ENCODE data around the gene KRTAP5-4.

DNA sequence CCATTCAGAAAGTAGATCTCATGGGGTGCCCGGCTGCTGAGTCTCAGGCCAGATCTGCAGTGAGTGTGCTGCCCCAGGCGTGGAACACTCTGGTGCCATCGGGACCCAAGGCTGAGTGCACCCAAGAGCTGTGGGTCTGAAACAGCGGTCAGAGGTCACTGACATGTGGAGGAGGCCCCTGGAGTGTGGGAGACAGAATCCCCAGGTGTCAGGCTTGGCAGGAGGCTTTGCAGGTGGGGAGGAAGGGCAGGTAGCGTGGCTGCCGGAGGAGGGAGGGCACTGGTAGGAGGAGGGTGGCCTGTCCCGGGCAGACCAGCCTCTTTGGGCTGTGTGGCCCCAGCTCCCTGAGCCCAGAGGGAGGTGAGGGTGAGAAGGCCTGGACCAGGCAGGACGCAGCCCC is 43.4 kb upstream of the KRTAP5-4 start:
- TF ChIP-seq, protein P1, sequence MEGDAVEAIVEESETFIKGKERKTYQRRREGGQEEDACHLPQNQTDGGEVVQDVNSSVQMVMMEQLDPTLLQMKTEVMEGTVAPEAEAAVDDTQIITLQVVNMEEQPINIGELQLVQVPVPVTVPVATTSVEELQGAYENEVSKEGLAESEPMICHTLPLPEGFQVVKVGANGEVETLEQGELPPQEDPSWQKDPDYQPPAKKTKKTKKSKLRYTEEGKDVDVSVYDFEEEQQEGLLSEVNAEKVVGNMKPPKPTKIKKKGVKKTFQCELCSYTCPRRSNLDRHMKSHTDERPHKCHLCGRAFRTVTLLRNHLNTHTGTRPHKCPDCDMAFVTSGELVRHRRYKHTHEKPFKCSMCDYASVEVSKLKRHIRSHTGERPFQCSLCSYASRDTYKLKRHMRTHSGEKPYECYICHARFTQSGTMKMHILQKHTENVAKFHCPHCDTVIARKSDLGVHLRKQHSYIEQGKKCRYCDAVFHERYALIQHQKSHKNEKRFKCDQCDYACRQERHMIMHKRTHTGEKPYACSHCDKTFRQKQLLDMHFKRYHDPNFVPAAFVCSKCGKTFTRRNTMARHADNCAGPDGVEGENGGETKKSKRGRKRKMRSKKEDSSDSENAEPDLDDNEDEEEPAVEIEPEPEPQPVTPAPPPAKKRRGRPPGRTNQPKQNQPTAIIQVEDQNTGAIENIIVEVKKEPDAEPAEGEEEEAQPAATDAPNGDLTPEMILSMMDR (IDR thresholded peaks at IDR 0.05), result no peak
- TF ChIP-seq POLR2A (IDR thresholded peaks at IDR 0.05) (no peak), POLR2AphosphoS5 (IDR thresholded peaks at IDR 0.05) (no peak), EP300 (IDR thresholded peaks at IDR 0.05) (no peak)
